H1 (cell line): ENCODE data around the gene UNC79. TPM values are rescaled to one million over a fixed set of nuclear protein-coding genes. Genes with fewer than 3 reads are reported as not detected.

Experiments
- BRCA1 ChIP-seq: IDR thresholded peaks from 2 replicates; pipeline ENCODE4 v1.6.1; 2012; ENCODE audit warnings: low read depth, low read length, improper control_type of control experiment
- KDM1A ChIP-seq: fragments of 200-600, 300-600 bp; sonication (generic); IDR thresholded peaks from 2 replicates; pipeline ENCODE4 v1.7.1; 2016; ENCODE audit warnings: mild to moderate bottlenecking, low read length, borderline replicate concordance
- polyA plus RNA-seq, 7 experiments: library from polyadenylated mRNA; depleted of rRNA in 3 of 7; stranded (reverse) in 5 of 7; unstranded in 2 of 7; fragments of >200 nt in 5 of 7; fragments of 200-250 nt in 2 of 7; gene quantifications; 1 replicate in 5 of 7; 2 replicates in 1 of 7; 4 replicates in 1 of 7; pipeline versions ENCODE4 v1.2.1 to v1.2.3, GENCODE V29; 2011 to 2013; ENCODE audit warnings: missing spikeins in 2 of 7, mixed read lengths in 2 of 7
- total RNA-seq: library from RNA; stranded (reverse); fragmentation: NEBNext Ultra II Directional; extraction: Animal tissue kit (Norgen Biotek cat#: 25700); gene quantifications from 2 replicates; pipeline ENCODE4 v1.2.1, GENCODE V29; 2021
- TF ChIP-seq, protein P1 (sequence below): fragments of 300-600 bp; sonication (generic); IDR thresholded peaks from 2 replicates; pipeline ENCODE4 v1.7.1; 2012; ENCODE audit warnings: low read length, moderate library complexity, mild to moderate bottlenecking, inconsistent platforms; ENCODE audit not compliant: insufficient replicate concordance

The UNC79 gene
- total and polyA plus RNA-seq, 2 of the 8 experiments (the other 6 are each of a cell fraction or from before 2014, with no cell fraction given): 1.8 to 2.3 TPM

DNA sequence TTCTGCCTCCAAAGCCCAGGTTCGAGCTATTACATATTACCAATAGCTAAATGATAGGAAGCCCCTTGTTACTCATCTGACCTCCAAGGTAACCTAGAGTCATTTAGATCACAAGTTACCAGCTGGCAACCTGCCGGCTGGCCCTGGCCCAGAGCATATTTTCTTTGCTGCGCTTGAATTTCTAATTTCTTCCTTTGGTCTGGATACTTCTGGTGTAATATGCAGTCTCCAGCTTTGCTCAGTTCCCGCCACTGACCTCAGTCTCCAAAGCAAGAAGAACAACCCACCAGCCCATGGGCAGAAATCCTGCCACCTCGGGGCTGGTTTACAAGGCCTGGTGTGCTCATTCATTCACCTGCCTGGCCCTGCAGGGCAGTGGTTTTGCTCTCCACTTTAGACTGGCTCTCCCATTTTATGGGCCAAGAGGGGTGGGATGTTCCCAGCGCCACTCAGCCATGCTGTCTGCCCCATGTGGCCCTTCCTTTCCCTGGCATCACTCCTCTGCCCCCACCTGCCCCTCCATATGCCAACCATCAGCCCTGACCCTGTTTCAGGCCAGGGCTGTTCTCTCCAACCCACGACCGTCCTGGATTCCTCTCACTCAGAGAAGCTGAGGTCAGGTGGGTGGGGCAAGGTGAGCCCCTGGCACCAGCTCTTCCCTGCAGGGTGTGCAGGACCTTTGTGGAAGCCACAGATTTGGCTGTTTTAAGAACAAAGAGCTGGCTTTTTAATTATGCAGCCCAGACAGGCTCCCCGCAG is 281.5 kb downstream of the UNC79 start (continued):
- TF ChIP-seq, protein P1, sequence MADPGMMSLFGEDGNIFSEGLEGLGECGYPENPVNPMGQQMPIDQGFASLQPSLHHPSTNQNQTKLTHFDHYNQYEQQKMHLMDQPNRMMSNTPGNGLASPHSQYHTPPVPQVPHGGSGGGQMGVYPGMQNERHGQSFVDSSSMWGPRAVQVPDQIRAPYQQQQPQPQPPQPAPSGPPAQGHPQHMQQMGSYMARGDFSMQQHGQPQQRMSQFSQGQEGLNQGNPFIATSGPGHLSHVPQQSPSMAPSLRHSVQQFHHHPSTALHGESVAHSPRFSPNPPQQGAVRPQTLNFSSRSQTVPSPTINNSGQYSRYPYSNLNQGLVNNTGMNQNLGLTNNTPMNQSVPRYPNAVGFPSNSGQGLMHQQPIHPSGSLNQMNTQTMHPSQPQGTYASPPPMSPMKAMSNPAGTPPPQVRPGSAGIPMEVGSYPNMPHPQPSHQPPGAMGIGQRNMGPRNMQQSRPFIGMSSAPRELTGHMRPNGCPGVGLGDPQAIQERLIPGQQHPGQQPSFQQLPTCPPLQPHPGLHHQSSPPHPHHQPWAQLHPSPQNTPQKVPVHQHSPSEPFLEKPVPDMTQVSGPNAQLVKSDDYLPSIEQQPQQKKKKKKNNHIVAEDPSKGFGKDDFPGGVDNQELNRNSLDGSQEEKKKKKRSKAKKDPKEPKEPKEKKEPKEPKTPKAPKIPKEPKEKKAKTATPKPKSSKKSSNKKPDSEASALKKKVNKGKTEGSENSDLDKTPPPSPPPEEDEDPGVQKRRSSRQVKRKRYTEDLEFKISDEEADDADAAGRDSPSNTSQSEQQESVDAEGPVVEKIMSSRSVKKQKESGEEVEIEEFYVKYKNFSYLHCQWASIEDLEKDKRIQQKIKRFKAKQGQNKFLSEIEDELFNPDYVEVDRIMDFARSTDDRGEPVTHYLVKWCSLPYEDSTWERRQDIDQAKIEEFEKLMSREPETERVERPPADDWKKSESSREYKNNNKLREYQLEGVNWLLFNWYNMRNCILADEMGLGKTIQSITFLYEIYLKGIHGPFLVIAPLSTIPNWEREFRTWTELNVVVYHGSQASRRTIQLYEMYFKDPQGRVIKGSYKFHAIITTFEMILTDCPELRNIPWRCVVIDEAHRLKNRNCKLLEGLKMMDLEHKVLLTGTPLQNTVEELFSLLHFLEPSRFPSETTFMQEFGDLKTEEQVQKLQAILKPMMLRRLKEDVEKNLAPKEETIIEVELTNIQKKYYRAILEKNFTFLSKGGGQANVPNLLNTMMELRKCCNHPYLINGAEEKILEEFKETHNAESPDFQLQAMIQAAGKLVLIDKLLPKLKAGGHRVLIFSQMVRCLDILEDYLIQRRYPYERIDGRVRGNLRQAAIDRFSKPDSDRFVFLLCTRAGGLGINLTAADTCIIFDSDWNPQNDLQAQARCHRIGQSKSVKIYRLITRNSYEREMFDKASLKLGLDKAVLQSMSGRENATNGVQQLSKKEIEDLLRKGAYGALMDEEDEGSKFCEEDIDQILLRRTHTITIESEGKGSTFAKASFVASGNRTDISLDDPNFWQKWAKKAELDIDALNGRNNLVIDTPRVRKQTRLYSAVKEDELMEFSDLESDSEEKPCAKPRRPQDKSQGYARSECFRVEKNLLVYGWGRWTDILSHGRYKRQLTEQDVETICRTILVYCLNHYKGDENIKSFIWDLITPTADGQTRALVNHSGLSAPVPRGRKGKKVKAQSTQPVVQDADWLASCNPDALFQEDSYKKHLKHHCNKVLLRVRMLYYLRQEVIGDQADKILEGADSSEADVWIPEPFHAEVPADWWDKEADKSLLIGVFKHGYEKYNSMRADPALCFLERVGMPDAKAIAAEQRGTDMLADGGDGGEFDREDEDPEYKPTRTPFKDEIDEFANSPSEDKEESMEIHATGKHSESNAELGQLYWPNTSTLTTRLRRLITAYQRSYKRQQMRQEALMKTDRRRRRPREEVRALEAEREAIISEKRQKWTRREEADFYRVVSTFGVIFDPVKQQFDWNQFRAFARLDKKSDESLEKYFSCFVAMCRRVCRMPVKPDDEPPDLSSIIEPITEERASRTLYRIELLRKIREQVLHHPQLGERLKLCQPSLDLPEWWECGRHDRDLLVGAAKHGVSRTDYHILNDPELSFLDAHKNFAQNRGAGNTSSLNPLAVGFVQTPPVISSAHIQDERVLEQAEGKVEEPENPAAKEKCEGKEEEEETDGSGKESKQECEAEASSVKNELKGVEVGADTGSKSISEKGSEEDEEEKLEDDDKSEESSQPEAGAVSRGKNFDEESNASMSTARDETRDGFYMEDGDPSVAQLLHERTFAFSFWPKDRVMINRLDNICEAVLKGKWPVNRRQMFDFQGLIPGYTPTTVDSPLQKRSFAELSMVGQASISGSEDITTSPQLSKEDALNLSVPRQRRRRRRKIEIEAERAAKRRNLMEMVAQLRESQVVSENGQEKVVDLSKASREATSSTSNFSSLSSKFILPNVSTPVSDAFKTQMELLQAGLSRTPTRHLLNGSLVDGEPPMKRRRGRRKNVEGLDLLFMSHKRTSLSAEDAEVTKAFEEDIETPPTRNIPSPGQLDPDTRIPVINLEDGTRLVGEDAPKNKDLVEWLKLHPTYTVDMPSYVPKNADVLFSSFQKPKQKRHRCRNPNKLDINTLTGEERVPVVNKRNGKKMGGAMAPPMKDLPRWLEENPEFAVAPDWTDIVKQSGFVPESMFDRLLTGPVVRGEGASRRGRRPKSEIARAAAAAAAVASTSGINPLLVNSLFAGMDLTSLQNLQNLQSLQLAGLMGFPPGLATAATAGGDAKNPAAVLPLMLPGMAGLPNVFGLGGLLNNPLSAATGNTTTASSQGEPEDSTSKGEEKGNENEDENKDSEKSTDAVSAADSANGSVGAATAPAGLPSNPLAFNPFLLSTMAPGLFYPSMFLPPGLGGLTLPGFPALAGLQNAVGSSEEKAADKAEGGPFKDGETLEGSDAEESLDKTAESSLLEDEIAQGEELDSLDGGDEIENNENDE: no peak
- TF ChIP-seq BRCA1 (no peak), KDM1A (no peak)
